ENCODE measurements around the gene TRIM71. TPM values are rescaled to one million over a fixed set of nuclear protein-coding genes. Genes with fewer than 3 reads are reported as not detected.

TRIM71 gene
- total RNA-seq, 3 donors from 2014 or later, result not detected

- ATAC-seq (no peak), DNase-seq (no peak)
- H3K4me1 ChIP-seq (ENCODE audit: low read depth), result no peaks in the 10 kb centered on the region
- TF ChIP-seq CTCF (IDR thresholded peaks at IDR 0.05), result no peak
- H3K4me3 ChIP-seq, result no peak overlapping the region
- no peaks in the 10 kb centered on the region for H3K36me3 ChIP-seq (ENCODE audit: low read depth)
- intact Hi-C loops (cut with DNase I, micrococcal nuclease), result no loop called here
- H3K9me3 ChIP-seq, result no peaks in the 10 kb centered on the region
These were observed 37.7 kb downstream of the TRIM71 start for GRCh38 chr3:32855350-32855953.

- H3K4me1 ChIP-seq (ENCODE audit: low read depth), result no peaks in the 10 kb centered on the region
- H3K4me3 ChIP-seq, result no peak overlapping the region
- no peaks in the 10 kb centered on the region for H3K9me3 ChIP-seq
- DNase-seq (no peak), ATAC-seq (peak; percentile 38)
- no peaks in the 10 kb centered on the region for H3K36me3 ChIP-seq (ENCODE audit: low read depth)
- intact Hi-C loops (cut with DNase I, micrococcal nuclease), result no loop called here
- TF ChIP-seq CTCF (IDR thresholded peaks at IDR 0.05), result no peak
These were observed 38.6 kb downstream of the TRIM71 start for GRCh38 chr3:32856355-32856889.

- H3K36me3 ChIP-seq (ENCODE audit: low read depth), result no peaks in the 10 kb centered on the region
- intact Hi-C loops (cut with DNase I, micrococcal nuclease), result no loop called here
- TF ChIP-seq CTCF (IDR thresholded peaks at IDR 0.05), result no peak
- H3K4me3 ChIP-seq, result no peak overlapping the region
- DNase-seq (no peak), ATAC-seq (no peak)
- no peaks in the 10 kb centered on the region for H3K4me1 ChIP-seq (ENCODE audit: low read depth)
- H3K9me3 ChIP-seq, result no peaks in the 10 kb centered on the region
These were observed 39.2 kb downstream of the TRIM71 start for GRCh38 chr3:32856901-32857507.

- Histone ChIP-seq H3K36me3 (ENCODE audit: low read depth) (no peaks in the 10 kb centered on the region), H3K9me3 (no peaks in the 10 kb centered on the region), H3K4me1 (ENCODE audit: low read depth) (no peaks in the 10 kb centered on the region), H3K4me3 (no peak overlapping the region)
- intact Hi-C loops (cut with DNase I, micrococcal nuclease), result no loop called here
- no peak for ATAC-seq
- no peak for TF ChIP-seq CTCF (IDR thresholded peaks at IDR 0.05)
- DNase-seq, result no peak
These were observed 40.1 kb downstream of the TRIM71 start for GRCh38 chr3:32857921-32858320.

- Histone ChIP-seq H3K4me3 (no peak overlapping the region), H3K9me3 (no peaks in the 10 kb centered on the region), H3K4me1 (ENCODE audit: low read depth) (no peaks in the 10 kb centered on the region), H3K36me3 (ENCODE audit: low read depth) (no peaks in the 10 kb centered on the region)
- TF ChIP-seq CTCF (IDR thresholded peaks at IDR 0.05), result no peak
- DNase-seq (no peak), ATAC-seq (no peak)
- intact Hi-C loops (cut with DNase I, micrococcal nuclease), result no loop called here
These were observed 41.9 kb downstream of the TRIM71 start for GRCh38 chr3:32859604-32860237.

All from mucosa of descending colon (tissue), 3 donors.